NT2/D1 (cell line): ENCODE measurements around the gene IFNGR2.
A peak's percentile ranks its signal among the peaks of the same experiment; 100 is the strongest.
"Not testable (repeated sequence)": the region's sequence is repeated elsewhere in the genome, so short reads cannot be mapped to it uniquely, and the experiment has no call there.

Experiments
- DNase-seq: peaks from one replicate; pipeline ENCODE4 v3.0.0-alpha.2; 2011; ENCODE audit warnings: low read depth, low spot score
- H3K27me3 ChIP-seq: 2 replicates; pipeline ENCODE4 v1.6.0; 2011; ENCODE audit warnings: mild to moderate bottlenecking; ENCODE audit not compliant: insufficient read length, insufficient read depth
- H3K36me3 ChIP-seq: 2 replicates; pipeline ENCODE4 v1.6.1; 2011; ENCODE audit warnings: mild to moderate bottlenecking, low read length, mixed read lengths; ENCODE audit not compliant: insufficient read depth, insufficient read length
- H3K4me1 ChIP-seq: 2 replicates; pipeline ENCODE4 v1.5.1; 2011; ENCODE audit not compliant: insufficient read depth, insufficient read length
- H3K4me3 ChIP-seq: 2 replicates; pipeline ENCODE4 v1.5.1; 2011; ENCODE audit warnings: low read depth; ENCODE audit not compliant: insufficient read length
- H3K9ac ChIP-seq: 2 replicates; pipeline ENCODE4 v1.6.0; 2011; ENCODE audit warnings: low read depth; ENCODE audit not compliant: insufficient read length
- H3K9me3 ChIP-seq: 2 replicates; pipeline ENCODE4 v1.5.1; 2011; ENCODE audit warnings: mild to moderate bottlenecking, low read length; ENCODE audit not compliant: insufficient read depth
- SUZ12 ChIP-seq: IDR thresholded peaks from 2 replicates; pipeline ENCODE4 v1.6.1; 2011; ENCODE audit not compliant: insufficient read length, insufficient read depth; ENCODE audit errors: extremely low read depth
- YY1 ChIP-seq: IDR thresholded peaks from 2 replicates; pipeline ENCODE4 v1.6.1; 2011; ENCODE audit not compliant: insufficient read length, insufficient read depth
- ZNF274 ChIP-seq: IDR thresholded peaks from 2 replicates; pipeline ENCODE4 v1.6.1; 2011; ENCODE audit warnings: mild to moderate bottlenecking, low read depth, low read length

Gene IFNGR2

DNA sequence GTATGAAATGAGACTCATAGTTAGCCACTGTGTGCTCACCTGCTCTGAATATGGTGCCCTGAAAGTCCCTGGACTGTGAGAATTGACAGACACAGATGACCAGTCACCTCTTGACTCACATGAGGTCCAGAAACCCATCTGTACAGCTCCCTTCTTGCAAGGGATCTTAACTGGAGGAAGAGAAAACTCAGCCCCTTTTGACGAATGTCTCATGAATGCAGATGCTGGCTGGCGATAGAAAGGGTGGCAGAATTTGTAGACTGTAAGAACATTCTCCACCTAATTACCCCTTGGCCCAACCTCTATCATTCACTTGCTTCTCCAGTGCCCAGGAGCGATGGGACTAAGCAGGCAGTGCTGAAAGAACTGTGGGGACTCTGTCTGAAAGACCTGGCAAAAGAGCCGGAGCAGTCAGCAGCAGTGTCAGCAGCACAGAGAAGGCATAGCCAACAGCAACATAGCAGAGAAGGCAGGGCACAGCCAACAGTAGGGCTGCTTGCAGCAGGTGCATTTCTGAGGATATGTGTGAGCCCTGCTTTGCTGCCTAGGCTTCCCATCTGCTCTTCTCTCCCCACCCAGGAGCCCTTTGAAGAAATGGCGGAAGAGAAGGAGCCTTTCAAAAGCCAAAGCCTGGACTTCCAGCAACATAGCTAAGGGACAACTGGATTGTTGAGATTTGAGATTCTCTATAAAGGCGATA is 25.8 kb upstream of the IFNGR2 start:
- Histone ChIP-seq H3K4me1 (peaks cover 9% of the 10 kb centered on the region), H3K9ac (no peak overlapping the region), H3K36me3 (no peaks in the 10 kb centered on the region), H3K9me3 (no peaks in the 10 kb centered on the region), H3K4me3 (no peak overlapping the region), H3K27me3 (no peaks in the 10 kb centered on the region)
- TF ChIP-seq ZNF274, result no peak
- no peak for TF ChIP-seq YY1
- no peak for TF ChIP-seq SUZ12
- DNase-seq, result no peak

GRCh38 chr21:33378081-33378480 is 25.1 kb upstream of the IFNGR2 start:
- H3K27me3 ChIP-seq, result no peaks in the 10 kb centered on the region
- no peak overlapping the region for H3K4me3 ChIP-seq
- H3K36me3 ChIP-seq, result no peaks in the 10 kb centered on the region
- TF ChIP-seq ZNF274 (no peak), SUZ12 (no peak), YY1 (no peak)
- H3K4me1 ChIP-seq, result peaks cover 14% of the 10 kb centered on the region
- no peaks in the 10 kb centered on the region for H3K9me3 ChIP-seq
- no peak for DNase-seq
- no peak overlapping the region for H3K9ac ChIP-seq

DNA sequence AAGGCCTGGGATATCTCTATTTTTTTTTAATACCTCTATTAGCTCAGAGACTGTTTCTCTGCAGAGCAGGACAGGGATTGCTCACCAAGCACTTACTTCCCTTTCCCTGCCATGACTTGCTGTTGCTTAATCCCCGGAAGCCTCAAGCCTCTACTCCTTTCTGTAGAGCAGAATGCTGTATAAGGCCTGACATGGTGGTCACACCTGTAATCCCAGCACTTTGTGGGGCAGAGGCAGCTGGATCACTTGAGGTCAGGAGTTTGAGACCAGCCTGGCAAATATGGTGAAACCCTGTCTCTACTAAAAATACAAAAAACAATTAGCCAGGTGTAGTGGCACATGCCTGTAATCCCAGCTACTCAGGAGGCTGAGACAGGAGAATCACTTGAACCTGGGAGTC is 23.3 kb upstream of the IFNGR2 start:
- peaks cover 16% of the 10 kb centered on the region for H3K4me1 ChIP-seq
- H3K9ac ChIP-seq, H3K27me3 ChIP-seq, H3K9me3 ChIP-seq, DNase-seq, H3K36me3 ChIP-seq, H3K4me3 ChIP-seq: not testable (repeated sequence)

GRCh38 chr21:33380483-33380998 is 22.7 kb upstream of the IFNGR2 start:
- no peaks in the 10 kb centered on the region for H3K9me3 ChIP-seq
- DNase-seq, result peak; percentile 50
- no peak overlapping the region for H3K9ac ChIP-seq
- no peak overlapping the region for H3K4me3 ChIP-seq
- H3K4me1 ChIP-seq, result peaks cover 16% of the 10 kb centered on the region
- no peaks in the 10 kb centered on the region for H3K27me3 ChIP-seq
- no peak for TF ChIP-seq SUZ12
- TF ChIP-seq ZNF274, result no peak
- TF ChIP-seq YY1, result no peak
- H3K36me3 ChIP-seq, result no peaks in the 10 kb centered on the region

DNA sequence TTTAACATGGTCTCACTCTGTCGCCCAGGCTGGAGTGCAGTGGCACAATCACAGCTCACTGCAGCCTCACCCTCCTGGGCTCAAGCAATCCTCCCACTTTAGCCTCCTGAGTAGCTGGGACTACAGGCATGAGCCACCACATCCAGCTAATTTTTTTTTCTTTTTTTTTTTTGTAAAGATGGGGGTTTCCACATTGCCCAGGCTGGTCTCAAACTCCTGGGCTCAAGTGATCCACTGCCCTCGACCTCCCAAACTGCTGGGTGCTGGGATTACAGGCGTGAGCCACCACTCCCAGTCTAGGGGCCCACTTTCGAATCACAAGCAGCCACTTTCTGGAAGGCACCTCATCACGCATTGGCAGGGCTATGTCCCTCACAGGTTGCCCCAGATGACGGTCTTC is 21.8 kb upstream of the IFNGR2 start:
- not testable (repeated sequence) for H3K4me3 ChIP-seq, H3K9ac ChIP-seq, H3K36me3 ChIP-seq, DNase-seq, H3K9me3 ChIP-seq, H3K27me3 ChIP-seq
- peaks cover 16% of the 10 kb centered on the region for H3K4me1 ChIP-seq

GRCh38 chr21:33383056-33383888 is 19.9 kb upstream of the IFNGR2 start:
- Histone ChIP-seq H3K27me3 (no peaks in the 10 kb centered on the region), H3K4me1 (peaks cover 16% of the 10 kb centered on the region), H3K36me3 (no peaks in the 10 kb centered on the region), H3K9ac (no peak overlapping the region), H3K9me3 (no peaks in the 10 kb centered on the region), H3K4me3 (no peak overlapping the region)
- DNase-seq, result no peak
- no peak for TF ChIP-seq SUZ12
- no peak for TF ChIP-seq ZNF274
- TF ChIP-seq YY1, result no peak

DNA sequence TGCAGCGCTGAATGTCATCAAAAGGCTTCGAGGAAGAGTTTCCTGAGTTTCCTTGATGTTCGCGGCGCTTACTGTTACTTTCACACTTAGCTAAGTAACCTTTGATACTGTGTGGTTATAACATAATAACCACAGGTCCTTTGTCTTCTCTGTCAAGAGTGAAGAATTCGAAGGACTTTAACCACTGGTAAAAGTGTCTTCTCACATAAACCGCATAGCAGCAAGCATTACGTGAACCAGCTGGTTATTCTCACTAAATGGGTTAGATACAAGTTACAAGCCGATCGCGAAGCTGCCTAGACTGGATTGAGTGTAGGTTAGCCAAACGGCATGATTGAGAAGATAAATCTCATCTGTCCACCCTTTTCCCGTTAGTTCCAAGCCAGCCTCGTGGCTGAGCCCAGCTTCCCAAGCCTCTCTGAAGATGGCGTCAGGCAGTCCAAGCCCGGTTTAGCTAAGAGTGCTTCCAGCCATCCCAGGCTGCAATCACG is 18.3 kb upstream of the IFNGR2 start:
- no peak overlapping the region for H3K9ac ChIP-seq

More for the DNA sequence above, 18.3 kb upstream of the IFNGR2 start:
- no peak overlapping the region for H3K4me3 ChIP-seq
- no peaks in the 10 kb centered on the region for H3K36me3 ChIP-seq
- peaks cover 16% of the 10 kb centered on the region for H3K4me1 ChIP-seq
- no peaks in the 10 kb centered on the region for H3K9me3 ChIP-seq
- no peak for DNase-seq
- no peaks in the 10 kb centered on the region for H3K27me3 ChIP-seq
- no peak for TF ChIP-seq ZNF274
- no peak for TF ChIP-seq SUZ12
- no peak for TF ChIP-seq YY1
